Stimulated activated CD8-positive, alpha-beta memory T cell treated with anti-CD3 and anti-CD28 coated beads, Interleukin-15, amount 100 ng/mL, for 1 hour (primary cell): Measurements from ENCODE around the gene IQSEC1.

Source experiments
- DNase-seq: peaks from one replicate; pipeline ENCODE4 v3.0.0-alpha.2; 2020; ENCODE audit warnings: low read depth

IQSEC1 gene

DNA sequence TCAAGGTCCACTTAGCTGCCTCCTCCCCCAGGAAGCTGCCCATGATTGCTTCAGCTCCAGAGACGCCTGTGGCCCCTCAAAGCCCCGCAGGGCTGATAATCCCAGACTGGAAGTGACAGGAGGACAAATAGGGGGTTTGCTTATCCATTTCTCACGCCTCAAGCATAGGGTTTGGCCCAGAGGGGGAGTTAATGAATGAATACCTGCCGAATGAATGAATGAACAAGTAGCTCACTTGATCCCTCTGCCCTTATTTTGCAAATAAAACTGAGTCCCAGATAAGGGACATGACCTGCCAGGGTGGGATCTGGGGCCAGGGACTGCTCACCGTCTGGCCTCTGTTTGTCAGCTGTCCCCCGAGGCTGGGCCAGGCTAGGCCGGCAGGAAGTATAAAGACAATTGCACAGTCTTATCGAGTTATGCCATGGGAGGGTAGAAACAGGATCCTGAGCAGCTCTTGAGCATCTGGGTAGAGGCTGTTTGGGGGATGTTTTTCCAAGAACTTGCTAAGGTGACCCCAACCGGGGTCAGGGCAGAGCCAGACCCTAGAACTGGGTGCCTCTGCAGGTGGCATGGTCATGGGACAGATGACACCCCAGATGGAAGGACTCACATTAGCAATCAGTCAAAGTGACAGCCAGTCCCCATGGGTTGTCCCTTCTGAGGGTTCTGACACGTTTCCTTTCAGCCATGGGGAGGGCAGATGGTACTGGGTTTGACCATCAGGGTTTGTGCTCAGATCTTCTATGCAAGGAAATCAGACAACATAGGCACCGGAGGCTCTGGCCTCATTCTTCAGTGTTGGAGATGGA is 45.0 kb downstream of the IQSEC1 start:
- DNase-seq, result no peak

DNA sequence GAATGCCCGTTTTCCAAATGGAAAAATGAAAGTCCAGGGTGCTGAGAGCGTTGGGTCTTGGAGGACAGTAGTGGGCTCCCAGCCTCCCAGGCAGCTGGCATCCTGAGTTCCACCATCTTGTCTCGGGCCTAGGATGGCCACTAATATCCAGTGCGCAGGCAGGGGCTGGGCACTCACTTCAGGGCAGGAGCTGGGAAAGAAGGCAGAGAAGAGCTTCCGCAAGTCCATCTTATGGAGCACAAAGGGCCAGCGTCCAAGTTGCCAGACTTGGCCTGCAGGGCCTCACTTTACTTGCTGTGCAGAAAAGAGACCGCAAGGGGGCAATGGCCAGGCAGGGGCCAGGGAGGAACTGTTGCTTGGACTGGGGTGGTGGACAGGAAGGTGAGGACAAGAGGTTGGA is 46.1 kb downstream of the IQSEC1 start:
- no peak for DNase-seq

DNA sequence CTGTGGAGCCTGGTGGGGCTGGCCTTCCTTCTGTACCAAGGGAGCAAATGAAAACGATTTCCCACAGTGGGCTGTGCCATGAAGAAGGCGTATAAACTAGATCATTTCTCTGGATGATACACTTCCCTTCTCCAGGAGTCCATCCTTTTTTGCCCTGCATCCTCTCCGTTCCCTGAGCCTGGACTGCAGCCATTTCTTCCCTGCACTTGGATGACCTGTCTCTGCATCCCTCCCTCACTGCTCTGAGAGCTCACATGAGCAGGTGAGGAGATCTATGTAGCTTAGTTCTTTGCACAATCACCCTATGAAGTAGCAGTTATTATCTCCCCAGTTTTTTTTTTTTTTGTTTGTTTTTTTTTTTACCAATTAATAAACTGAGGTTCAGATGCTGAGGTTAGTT is 46.7 kb downstream of the IQSEC1 start:
- no peak for DNase-seq

DNA sequence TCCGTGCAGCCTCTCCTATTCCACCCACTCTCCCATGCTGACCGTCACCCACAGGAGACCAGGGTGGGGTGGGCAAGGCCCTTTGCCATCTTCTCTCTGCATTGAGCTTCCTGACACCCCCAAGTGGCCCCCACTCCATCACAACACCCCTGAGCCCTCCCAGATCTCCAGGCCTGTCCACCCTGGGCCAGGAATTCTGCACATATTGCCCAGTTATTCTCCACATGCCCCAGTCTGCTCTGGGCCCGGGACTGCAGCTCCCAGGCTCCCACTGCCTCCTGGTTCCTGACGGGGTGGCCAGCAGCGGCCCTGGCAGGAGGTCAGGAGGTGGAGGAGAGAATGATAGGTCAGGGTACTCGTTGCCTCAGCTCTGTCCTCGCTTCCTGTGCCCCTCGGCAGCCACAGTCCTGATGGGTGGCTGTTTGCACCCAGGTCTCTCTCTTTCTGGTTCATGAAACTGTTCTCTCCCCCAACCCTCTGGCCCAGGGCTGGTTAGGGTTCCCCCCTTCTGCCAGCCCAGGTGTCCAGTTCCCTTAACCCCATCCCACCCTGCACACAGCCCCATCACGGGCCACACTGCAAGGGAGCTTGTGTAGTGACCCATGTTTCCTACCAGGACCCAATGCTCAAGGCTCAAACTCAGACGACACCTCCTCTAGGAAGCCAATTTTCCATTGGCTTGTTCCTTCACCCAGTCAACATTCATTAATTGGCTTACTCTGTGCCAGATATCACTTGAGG is 47.3 kb downstream of the IQSEC1 start:
- DNase-seq, result no peak

DNA sequence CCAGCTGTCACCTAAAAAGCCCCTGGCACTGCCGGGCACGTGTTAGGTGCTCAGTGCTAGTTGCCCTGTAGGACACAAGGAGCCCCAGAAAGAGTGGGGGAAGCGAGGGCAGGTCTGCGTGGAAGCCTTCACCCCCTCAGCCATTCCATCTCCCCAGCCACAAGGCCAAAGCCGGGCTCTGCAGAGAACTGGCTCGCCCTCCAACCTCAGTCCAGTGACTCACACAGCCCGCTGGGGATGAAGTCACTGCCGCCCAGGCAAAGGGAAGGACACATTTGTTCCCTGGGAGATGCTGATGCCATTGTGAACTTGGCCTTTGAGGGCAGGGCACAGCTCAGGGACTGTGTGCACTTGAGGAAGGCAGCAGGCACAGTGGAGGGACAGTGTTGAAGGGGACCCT is 48.1 kb downstream of the IQSEC1 start:
- no peak for DNase-seq

DNA sequence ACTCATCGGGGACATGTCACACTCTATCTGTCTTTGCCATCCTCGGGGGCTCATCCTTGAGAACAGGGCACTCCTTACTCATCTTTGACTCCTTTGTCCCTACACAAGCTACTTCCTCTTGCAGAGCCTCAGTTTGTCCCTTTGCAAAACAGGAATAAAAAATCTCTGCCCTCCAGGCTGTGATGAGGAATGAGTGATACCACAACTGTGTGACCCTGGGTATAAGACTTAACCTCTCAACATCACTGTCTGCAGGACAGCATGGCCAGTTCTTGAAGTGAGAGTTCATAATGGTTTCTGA is 48.5 kb downstream of the IQSEC1 start:
- DNase-seq, result no peak

DNA sequence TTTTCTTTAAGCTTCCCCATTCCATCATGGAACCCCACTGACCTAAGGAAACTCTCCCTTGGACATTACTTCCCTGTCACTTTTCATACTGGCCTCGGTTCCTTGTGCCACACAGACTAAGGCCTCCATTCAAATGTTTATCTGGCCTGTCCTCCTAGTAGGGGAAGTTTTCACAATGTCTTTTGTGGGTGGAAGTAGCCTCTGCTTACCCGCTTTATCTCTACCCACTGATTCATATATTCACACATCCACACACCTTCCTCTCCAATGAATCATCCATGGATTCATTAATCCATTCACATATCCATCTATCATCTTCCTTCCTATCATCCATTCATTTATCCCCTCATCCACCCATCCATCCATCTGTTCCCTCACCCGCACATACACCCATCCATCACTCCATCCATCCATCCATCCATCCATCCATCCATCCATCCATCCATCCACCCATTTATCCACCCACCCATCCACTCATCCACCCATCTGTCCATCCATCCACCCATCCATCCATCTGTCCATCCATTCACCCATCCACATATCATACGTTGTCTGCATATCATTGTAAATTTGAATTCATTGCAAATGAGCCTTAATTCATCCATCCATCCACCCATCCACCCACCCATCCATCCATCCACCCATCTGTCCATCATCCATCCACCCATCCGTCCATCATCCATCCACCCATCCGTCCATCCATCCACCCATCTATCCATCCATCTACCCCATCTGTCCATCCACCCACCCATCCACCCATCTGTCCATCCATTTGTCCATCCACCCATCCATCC is 49.1 kb downstream of the IQSEC1 start:
- DNase-seq, result no peak

DNA sequence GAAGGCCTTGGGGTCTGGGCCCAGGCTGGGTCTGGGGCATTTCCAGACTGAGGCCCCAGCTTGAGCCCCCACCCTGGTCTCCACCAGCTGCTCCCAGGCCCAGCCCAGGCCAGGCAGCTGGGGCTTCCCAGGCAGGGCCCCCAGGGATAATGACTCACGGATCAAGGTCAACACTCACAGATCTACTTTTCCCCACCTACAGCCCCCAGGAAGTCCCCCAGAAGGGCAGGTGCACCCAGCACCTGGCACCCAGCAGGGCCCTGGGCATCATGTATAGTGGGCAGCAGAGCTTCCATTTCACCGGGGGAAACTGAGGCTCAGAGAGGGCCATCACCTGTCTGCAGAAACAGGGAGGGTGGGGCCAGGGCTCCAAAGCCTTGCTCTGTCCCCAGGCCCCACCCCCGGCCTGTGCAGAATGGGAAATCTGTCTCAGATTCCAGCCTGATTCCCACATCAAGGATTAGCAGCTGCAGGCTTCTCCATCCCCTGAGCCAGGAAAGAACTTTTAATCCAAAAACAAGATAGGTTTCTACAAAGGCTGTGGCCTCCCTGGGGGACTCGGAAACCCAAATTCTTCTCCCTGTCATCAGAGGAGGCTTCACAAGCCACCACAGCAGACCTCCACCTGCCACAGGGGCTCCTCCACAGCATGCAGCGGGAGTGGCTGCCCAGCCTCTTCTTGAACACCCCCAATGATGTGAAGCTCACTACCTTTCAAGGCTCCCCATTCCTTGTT is 49.8 kb downstream of the IQSEC1 start:
- no peak for DNase-seq

DNA sequence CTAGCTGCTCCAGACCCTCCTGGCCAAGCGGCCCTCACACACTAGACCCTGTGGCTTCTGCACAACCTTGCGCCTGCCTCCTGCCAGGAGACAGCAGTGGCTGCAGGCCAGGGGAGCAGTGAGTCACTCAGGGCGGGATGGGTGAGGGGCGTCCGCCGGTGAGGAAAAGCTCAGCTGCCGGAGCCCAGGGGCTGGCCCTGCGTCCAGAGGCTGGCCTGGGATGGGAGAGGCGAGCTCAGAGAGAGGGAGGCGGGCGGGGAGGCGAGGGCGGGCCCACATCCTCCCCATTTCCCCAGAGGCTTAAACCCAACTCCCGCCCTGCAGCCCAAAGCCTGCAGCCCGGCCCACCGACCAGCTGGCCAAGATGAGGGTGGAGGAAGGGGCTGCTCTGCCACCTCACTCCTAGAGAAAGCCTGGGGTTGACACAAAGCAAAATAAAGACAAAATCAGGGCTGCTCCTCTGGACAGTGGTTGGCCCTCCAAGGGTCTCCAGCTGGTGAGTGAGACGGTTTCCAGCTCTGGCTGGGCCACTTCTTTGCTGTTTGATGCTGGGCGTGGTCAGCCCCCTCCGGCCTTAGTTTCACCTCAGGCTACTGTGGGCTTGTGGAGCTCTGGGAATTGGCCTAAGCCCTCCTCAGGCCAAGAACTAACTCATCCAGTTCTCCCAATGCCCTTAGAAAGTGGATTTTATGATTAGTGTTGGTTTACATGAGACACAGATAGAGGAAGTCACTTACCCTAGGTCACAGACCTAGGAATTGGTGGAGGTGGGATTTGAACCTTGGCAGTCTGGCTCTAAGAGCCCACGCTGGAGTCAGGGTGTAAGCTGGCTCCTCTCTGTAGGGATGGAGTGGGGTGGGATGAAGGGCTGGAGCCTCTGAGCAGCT is 50.6 kb downstream of the IQSEC1 start:
- DNase-seq, result no peak

DNA sequence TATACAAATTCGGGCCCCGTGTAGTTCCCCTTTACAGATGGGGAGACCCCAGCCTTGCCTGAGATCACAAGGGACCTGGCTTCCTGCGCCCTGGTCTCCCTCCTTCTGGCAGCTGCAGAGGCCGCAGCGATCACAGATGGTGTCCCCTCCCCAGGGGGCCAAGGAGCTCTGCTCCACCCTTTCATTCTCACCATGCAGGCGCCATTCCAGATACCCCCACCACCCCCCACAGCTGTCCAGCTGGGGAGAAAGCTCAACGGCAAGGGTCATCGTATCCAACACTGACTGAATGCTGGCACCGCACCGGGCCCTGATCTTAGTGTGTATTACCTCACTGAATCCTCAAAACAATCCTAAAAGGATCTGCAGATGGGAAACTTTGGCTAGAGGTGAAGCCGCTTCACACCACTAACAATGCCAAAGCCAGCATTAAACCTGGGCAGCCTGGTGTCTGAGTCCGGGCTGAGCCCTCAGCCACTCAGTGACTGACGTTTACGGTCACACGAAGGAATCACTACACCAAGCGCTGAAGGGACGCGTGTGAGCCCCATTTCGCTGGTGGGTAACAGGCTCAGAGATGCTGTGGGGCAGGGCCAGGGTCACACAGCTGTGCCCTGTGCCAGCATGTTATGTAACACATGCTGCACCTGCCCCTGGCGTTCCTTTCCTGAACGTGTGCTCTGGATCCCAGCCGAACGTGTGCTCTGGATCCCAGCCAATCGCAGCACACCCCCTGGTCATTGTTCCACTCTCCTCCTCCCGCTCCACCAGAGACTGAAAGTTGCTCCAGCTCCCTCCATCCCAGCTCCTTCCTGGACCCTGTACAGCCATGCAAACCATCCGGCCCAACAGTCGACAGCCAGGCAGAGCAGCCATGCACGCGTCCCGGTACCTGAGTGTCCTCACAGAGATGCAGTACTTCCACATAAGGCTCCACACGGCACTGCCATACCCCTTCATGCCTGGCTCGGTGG is 51.8 kb downstream of the IQSEC1 start:
- no peak for DNase-seq

DNA sequence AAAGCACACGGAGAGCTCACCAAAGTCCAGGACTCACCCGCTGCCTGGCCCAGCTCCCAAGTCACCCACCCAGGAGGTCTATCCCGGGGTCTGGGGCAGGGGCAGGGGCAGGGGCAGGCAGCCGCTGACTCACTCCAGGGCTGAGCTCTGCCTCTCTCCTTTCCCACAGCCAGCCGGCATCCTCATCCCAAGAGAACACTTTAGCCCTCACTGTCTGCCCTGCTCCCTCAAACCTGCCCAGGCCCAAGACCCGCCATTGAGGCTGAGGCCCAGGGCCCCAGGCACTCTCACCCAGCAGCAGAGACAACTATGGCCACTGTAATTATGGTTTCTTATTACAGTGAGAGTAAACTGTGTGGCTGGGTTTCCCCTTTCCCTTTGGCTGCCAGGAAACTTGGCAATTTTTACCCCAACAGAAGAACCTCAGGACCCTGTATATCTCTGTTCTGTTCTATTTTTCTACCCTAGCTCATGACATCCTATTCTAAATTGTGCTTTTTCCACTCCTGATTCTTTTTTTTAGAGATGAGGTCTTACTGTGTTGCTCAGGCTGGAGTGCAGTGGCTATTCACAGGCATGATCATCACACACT is 53.0 kb downstream of the IQSEC1 start:
- DNase-seq, result no peak

DNA sequence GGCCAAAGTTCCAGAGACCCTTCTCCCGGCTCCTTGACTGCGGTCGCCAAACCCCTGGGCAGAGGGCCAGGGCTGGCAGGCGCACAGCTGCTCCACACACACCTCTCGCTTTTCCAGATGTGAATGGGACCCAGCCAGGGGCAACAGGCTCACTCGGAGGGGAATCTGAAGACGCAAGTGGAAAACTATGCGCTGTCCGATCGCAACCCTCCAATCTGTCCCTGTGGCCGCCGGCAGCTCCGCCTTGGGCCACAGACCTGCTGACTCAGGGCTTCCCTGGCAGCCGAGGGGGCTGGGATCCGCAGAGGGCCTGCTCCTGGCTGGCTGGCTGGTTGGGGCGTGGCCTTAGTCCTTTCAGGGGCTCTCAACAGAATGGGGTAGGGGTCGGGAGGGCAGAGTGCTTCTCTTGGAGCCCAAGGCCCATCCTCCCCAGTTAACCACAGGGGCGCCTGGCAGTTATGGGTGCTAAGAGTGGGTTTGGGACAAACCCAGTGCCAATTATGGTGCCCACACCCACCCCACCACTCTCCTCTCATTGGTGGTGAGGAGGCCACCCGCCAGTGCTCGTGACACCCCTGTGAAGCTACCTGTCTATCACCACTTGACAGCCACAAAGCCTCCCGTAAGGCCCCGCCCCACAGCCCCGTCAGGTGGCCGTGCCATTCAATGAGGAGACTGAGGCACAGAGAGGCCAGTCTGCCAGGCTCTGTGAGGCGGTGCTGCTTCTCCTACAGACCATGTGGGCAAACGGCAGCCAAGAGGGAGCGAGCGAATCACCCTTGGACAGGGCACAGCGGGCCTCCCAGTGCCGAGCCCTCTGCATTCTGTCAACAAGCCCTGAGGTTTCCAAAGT is 53.8 kb downstream of the IQSEC1 start:
- no peak for DNase-seq

DNA sequence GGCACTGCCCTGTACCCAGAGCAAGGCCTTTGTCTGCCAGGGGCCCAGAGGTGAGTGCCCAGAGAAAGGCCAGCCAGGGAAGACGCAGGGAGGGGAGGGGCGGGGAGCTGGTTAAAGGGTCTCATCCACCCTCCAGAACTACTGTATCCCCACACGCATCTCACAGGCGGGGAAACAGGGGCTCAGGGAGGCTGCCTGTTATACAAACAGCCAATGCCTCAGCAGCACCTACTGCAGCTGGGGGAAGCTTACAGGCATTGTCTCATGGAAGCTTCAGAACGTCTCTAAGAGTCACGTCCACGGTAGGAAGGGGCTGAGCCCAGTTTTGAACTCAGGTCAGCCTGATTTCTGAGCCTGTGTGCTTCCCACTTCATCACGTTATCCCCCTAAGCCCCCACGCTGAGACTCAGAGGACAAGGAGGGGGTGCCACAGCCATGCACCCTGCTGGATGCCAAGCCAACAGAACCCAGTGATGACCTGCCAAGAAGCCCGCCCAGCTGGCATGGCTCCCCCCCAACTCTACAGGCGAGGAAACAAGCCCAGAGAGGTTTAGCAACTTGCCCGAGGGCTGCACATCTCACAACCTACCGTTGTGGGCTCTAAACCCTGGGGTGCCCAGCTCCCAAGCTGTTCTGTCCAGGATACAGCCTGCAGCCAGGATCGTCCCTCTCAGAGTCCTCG is 54.5 kb downstream of the IQSEC1 start:
- DNase-seq, result no peak

DNA sequence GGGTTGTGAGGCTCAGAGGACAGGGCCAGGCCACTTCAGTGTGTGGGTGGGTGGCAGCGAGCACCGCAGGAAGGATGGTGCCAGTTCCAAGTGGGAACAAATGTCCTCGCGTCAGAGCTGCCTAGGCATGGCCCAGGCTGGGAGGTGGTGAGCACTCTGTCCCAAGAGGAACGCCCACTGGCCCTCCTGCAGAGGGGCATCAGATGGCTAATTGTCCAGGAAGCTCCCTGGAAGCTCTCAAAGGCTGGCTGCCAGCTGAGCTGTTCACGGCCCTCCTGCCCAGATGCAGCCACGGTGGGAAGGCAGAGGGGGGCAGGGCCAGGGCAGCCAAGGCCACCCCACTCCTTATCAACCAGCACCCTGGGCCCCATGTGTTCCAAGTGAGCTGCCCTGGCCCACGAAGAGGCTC is 55.2 kb downstream of the IQSEC1 start:
- no peak for DNase-seq

DNA sequence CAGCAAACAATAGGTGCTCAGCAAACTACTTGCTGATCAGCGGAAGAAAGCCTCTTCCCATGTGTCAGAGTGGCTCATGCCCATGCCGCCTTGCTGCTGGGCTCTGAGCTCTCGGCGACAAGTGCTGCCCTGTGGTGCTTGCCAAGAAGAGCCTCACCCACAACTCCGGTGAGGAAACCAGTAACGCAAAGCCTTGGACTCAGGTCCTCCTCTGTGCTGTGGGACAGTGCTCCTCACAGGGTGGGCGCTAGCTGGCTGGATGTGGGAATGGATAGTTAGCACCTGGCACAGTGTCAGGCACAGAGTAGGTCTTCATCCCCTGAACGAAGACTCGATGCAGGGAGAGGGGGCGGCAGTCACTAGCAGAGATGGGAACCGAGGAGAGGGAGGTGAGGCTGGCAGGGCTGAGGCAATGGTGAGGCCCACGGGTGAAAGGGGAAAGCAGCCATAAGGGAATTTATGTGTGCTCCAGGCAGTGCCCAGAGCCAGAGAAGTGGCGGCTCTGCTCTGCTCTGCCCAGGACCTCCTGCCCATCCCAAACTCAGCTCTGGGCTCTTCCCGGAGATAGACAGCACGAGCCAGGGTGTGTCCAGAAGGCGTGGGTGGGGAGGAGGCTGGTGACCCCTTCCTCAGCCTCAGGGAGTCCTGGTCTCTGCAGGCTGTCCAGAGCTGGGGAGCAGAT is 55.7 kb downstream of the IQSEC1 start:
- no peak for DNase-seq

DNA sequence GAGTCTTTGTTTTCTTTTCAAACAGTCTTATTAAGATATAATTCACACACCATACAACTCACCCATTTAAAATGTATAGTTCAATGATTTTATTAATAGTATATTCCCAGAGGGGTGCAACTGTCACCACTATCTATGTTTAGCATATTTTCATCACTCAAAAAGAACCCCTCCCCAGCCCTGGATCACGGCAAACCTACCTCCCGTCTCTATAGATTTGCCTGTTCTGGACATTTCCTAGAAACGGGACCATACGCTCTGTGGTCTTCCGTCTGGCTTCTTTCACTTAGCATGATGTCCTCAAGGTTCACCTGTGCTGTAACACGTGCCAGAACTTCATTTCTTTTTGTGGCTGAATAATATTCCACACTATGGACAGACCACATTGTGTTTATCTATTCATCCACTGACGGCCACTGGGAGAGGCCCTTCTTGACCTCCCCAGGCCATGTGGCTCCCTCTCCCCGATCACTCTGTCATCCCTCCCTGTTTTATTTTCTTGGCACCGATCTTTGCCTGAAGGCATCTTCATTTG is 56.4 kb downstream of the IQSEC1 start:
- no peak for DNase-seq

DNA sequence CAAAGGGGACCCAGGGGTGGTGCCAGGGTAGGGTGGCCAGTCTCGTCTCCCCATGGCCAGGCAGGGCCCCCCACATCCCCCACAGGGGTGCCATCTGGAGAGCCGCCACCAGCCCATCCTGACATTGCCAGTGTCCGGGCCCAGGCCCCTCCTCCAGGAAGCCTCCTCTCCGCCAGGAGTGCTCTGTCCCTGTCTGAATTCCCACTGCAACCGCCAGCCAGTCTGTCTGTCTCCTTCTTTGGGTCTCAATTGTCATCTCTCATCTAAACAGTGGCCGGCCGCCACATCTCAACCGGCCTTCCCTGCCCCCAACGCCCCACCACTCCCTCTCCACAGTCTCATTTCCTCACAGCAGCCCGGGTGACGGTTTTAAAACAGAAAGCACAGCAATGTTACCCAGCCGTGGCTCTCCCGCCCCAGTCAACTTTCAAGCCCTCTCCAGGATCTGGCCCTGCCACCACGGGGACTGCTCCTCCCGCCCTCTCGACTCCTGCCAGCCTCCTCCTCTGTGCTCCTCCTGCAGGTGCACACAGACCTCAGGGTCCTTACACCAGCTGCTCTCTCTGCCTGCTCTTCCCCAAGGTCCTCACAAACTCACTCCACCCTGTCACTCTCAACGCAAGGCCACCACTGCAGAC is 57.0 kb downstream of the IQSEC1 start:
- no peak for DNase-seq
